HCT116 (cell line): ENCODE data around the gene LGR6.
"Not testable (repeated sequence)": the region's sequence is repeated elsewhere in the genome, so short reads cannot be mapped to it uniquely, and the experiment has no call there.

Source experiments
- ATF3 ChIP-seq: IDR thresholded peaks from 2 replicates; pipeline ENCODE4 v1.6.1; 2012
- CBX3 ChIP-seq: IDR thresholded peaks from 2 replicates; pipeline ENCODE4 v1.6.1; 2012; ENCODE audit warnings: low read depth
- CTCF ChIP-seq, 3 experiments: fragments of 200-600 bp in 1 of 3; sonication (generic) in 1 of 3; IDR thresholded peaks in 2 of 3; conservative IDR thresholded peaks in 1 of 3; 2 replicates each; pipeline ENCODE4 v1.5.1; 2012 to 2017; ENCODE audit warnings: low read depth in 2 of 3, low read length in 2 of 3, antibody characterized with exemption in 1 of 3, borderline replicate concordance in 1 of 3, control low read depth in 1 of 3, mild to moderate bottlenecking in 1 of 3, mixed read lengths in 1 of 3, mixed run types in 1 of 3, moderate library complexity in 1 of 3; ENCODE audit not compliant: insufficient read depth in 1 of 3
- EZH2 ChIP-seq: fragments of 200-600 bp; sonication (generic); IDR thresholded peaks from 2 replicates; pipeline ENCODE4 v1.6.1; 2017; ENCODE audit warnings: antibody characterized with exemption, mixed run types
- EZH2phosphoT487 ChIP-seq: fragments of 200-600 bp; IDR thresholded peaks from 2 replicates; pipeline ENCODE4 v1.6.1; 2018; ENCODE audit warnings: antibody characterized with exemption, borderline replicate concordance
- JUND ChIP-seq: IDR thresholded peaks from 2 replicates; pipeline ENCODE4 v1.6.1; 2012
- POLR2A ChIP-seq: IDR thresholded peaks from 2 replicates; pipeline ENCODE4 v1.7.0; 2011; ENCODE audit warnings: borderline replicate concordance; ENCODE audit not compliant: insufficient read depth, insufficient read length; ENCODE audit errors: extremely low read depth
- ZNF274 ChIP-seq: fragments of 200-500 bp; sonication (Bioruptor generic); IDR thresholded peaks from 2 replicates; pipeline ENCODE4 v1.6.1; 2014; ENCODE audit warnings: mild to moderate bottlenecking, low read depth, low read length, inconsistent platforms

- TF ChIP-seq CTCF (IDR thresholded peaks at IDR 0.05 in 2 of 3, conservative IDR thresholded peaks at IDR 0.05 in 1 of 3; ENCODE audit: borderline replicate concordance in 1 of 3, insufficient read depth in 1 of 3, low read depth in 2 of 3, low read length in 2 of 3); EZH2; ATF3; POLR2A; ZNF274; CBX3; EZH2phosphoT487; JUND: not testable (repeated sequence)
Observed at GRCh38 chr1:202261209-202261958, 67.8 kb downstream of the LGR6 start.
